GM18498 (cell line): Measurements from ENCODE around the gene MLC1.

ENCODE experiments used
- ATAC-seq: cut with Tn5 transposase; IDR thresholded peaks from one replicate; pipeline ENCODE4 v1.9.1; 2021; ENCODE audit warnings: mild to moderate bottlenecking, moderate library complexity; ENCODE audit not compliant: unreplicated experiment

The MLC1 gene

DNA sequence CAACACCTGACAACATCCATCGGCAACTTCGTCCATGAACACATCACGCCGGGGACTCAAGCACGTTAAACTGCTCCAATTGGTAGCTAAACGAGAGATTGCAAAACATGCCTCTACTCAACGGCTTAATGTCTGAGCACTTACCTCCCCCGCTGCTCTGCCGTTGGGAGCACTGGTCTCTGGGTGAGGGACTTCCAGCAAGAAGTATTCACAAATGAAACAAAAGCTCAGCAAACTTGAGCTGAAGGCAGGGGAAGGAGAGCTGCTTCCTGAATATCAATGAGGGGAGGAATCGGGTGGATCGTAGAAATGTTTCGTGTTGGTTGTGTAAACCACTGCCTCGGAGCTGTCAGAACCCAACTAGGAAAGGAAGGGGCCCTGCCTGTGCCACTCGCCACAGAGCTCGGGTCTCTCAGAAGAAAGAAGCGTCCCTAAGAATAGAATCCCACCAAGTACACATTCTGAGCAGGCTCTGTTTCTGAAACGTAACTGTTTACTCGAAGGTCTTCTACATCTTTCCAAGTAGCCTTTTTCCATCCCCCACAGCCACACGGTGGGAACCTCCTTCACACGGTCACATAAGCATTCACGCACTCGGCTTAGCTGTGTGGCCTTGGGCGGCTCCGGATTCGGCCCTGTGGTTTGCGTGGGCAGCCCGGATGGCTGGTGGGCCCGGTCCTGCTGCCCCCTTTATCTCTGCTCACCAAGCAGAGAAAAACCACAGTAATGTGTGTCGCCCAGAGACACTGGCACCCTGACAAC lies at the start of gene MLC1:
Gene MLC1, minus strand, starts transcription at position 216 of the 762 bp plus-strand sequence. CDS start 524 bp downstream, outside the sequence.
- no peak for ATAC-seq

DNA sequence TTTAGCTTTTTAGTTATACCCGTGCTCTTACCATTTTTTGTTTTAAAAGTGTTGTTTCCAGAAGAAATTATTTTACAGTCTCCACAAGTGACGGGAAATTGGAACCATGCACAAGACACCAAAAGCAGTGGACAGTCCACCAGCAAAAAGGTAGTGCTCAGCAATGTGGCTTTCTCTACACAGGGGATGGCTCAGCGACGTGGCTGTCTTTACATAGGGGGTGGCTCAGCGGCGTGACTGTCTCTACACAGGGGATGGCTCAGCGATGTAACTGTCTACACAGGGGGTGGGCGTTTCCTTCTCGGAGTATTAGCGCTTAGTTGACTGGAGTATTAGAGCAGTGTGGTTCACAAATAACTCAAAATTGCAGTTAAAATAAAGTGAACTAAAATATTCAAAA lies 49.3 kb upstream of the MLC1 start:
- ATAC-seq: no peak

DNA sequence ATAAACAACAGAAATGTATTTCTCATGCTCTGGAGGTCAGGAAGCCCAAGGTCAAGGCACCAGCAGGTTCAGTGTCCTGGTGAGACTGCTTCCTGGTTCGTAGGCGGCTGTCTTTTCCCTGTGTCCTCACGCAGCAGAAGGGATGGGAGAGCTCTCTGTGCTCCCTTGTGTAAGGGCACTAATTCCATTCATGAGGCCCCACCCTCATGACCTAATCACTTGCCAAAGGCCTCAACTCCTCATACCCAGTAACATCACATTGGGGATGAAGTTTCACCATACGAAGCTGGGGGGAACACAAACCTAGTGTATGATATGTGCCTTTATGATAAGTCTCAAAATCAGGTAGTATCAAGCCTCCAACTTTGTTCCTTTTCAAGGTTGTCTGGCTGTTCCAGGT lies 46.7 kb upstream of the MLC1 start:
- no peak for ATAC-seq

GRCh38 chr22:50129121-50129736 lies 44.0 kb upstream of the MLC1 start:
- ATAC-seq: no peak

- ATAC-seq: no peak
These were observed 39.8 kb upstream of the MLC1 start for GRCh38 chr22:50125029-50125428.

GRCh38 chr22:50123119-50123518 lies 37.9 kb upstream of the MLC1 start:
- no peak for ATAC-seq

DNA sequence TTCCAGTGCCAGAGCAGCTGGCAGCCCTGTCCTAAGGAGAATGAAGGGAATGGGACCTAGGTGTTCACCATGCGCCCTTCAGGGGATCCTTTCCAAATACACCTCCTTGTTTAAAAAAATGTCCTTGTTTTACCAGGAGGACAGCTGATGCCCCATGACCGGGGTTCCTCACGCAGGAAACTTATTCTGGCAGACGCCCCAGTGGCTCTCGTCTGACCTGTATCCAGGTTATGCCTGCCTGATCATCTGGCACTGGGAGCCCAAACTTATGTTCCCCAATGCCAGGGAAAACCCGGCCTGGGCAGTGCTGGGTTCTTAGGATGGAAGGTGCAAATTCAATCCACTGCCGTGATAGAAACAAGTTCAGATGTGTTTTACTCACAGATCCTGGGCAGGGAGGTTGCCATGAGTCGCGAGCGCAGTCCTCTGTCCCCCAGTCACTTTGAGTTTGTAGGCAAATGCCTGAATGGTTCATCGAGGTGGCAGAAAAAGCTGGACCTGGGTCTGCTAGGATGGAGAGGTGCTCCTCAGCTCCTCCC lies 36.0 kb upstream of the MLC1 start:
- ATAC-seq: no peak

- ATAC-seq: no peak
These were observed 34.6 kb upstream of the MLC1 start for GRCh38 chr22:50119768-50120251.

GRCh38 chr22:50119169-50119767 lies 34.0 kb upstream of the MLC1 start:
- no peak for ATAC-seq

DNA sequence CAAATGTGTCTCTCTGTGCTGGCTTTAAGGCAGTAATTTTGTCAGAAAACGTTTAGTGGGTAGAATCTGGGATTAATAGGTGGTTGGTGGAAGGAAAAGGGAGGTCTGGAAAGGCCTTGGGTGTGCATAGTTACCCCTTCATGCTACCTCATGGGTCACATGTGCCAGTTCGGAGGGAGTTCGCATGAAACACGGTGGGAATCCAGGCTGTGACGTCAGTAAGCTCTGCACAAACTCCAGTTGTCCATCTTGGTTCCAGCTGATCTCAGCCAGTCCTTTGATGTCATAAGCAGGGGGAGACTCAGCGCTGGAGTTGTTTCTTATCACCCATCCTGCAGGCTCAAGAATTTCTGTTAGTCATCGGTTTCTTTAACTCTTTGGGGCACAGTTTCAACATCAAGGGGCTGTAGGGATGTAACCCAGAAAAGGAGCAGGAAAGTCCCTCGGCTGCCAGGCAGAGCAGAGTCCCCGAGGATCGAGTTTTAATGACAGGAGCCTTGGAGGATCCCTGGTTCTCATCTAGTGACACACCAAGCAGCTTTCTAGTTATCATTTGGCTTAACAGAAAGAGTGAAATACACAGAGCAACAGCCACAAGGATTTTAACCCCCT lies 33.4 kb upstream of the MLC1 start:
- ATAC-seq: no peak

- ATAC-seq: no peak
These were observed 32.9 kb upstream of the MLC1 start for GRCh38 chr22:50118129-50118528.

DNA sequence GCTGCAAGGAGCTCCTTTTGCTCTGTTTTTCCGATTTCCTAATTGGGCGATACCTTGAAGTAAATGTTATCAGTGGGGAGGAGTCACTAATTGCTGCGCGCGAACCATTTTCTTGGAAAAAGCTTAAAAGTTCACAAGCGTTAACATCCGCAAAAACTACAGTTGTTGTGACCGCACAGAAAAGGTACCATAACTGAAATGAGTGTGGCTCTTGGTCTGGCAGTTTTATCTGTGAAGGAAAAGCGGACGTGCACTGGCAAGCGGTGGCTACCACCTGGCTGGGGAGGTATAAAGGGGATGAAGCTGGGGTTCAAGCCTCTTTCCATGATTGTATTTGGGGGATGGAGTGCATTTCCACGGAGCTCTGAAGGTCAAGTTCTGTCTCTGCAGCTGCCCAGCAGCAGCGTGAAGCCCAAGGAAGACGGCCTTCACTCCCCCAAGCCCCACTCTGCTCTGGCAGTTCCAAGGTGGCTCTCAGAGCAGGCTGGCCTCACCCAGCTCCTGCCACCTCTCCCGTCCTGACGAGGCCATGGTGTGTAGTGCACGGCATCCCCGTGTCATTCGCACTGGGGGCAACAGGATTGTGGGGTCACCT lies 32.0 kb upstream of the MLC1 start:
- no peak for ATAC-seq

DNA sequence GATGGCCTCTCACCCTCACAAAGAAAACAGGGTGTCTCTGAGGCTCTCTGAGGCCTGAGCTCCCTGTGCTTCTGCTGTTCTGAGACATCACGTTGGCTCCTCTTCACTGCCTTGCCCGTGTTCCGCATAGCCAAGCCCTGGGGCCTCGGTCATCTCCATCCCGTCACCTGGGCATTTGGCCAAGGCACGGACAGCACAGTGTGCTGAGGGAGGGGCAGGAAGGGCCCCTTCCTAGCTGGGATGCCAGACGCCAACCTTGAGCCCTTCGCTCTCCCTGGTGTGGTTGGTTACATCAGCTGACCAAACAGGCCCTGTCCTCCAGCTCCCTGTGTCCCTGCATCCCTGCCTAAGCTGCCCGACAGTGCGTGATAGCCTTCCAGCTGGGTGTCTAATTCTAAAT lies 30.5 kb upstream of the MLC1 start:
- no peak for ATAC-seq

DNA sequence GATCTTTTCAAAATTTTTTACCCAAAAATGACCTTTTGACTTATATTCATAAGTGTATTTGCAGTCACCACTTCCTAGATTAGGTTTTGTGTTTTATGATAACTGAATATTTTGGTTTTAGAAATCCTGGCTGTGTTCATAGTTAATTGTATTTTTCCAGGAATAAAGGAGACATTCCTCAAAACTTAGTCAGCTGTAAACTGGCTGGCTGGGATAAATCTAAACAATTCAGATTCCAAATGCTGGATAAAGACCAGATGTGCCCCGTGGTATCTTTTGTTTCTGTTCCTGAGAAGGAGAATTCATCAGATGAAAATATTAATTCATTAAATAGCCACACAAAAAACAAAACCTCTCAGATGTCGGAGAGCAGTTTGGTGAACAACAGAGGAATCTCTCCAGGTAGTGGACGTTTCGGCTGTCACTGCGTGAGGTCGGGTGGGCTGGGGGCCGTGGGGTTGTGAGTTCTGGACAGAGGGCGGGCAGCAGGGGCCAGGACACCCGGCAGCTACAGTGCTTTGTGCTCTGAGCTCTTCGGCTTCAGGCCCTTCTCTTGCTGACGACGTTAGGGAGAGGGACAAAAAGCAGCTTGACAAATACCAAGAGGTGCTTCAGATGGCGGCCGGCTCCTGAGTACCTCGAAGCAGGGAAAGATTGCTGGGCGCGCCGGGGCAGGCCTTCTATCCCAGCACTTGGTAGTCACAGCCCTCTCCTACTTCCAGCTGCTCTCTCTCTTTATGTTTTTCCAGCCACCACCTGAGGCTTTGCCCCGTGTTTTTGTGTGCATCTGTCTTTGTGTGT lies 29.2 kb upstream of the MLC1 start:
- ATAC-seq: no peak

- ATAC-seq: no peak
These were observed 27.2 kb upstream of the MLC1 start for GRCh38 chr22:50112151-50113118.

DNA sequence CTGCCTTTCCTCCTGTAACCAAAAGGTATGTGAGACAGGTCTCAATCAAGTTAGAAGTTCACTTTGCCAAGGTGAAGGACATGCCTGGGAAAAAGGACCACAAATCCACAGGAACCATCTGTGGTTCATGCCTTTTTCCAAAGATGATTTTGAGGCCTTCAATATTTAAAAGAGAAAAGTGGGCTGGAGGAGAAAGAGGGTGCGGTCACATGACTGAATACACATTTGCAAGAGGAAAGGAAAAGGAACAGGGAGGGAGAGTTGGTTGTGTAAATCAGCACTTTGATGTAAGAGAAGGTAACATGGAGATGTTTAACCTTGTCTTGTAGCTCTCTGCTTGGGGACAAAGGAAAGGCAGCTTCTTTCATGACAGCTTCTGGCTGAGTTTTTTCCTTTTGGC lies 25.8 kb upstream of the MLC1 start:
- no peak for ATAC-seq

DNA sequence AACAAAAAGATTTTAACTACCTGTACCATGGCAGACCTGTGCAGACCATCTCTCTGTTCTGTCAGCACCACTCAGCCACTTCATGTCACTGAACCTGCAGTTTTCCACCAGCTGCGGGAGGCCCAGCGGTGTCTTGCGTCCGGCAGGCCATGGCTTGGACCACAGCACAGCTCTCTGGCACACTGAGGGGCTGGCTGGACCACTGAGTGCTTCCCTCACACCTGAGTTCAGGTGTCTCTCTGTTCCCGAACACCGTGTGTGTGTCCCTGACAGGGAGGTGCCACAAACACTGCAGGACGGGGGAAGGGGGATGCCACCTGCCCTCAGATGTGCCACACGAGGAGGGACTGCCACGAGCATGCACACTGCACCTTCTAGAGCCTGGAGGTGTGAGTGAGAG lies 22.3 kb upstream of the MLC1 start:
- ATAC-seq: no peak

DNA sequence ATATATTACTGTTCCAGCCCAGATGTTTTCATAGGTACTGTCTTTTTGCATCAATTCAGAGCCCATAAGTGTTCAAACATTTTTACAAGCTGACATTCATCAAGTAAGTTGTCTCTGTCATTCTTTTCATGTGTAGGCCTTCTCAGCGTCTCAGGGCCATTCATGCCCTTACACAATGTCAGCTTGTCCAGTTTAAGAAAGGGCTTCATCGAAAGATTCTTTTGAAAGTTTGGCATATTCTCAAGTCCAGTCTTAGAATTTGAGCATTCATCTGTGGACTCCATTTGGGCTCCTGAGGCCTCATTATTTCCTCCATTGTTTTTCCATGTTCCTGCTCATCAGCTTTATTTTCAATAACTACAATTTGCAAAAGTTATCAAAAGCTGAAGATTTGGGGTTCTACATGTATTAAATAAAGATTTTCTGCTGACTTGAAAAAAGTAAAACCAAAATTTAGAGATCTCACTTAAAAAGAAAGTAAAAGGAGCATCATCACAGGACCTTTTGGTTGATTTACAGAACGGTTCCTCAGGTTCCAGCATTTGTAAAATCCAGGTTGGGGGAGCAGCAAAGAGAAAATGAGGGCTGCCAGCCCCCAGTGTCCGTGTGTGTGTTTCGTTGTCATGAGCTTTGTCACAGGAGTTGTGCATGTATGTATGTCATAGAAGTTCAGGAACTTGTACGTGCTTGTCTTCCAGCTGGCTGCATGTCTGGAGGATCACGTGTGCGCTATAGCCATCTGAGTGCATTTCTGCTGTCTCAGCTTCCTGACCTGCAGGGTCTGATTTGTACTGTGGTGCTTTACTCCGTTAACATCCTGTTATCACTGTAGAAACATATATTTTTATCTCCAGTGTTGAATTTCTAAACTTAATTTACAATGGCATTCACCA lies 20.2 kb upstream of the MLC1 start:
- ATAC-seq: peak; percentile 59
